CD4-positive, alpha-beta T cell treated with Interleukin-4 for 4 hours (primary cell): ENCODE data around the gene MAPKAP1.

Experiments
- DNase-seq: peaks from one replicate; pipeline ENCODE4 v3.0.0-alpha.2; 2020

Gene MAPKAP1

DNA sequence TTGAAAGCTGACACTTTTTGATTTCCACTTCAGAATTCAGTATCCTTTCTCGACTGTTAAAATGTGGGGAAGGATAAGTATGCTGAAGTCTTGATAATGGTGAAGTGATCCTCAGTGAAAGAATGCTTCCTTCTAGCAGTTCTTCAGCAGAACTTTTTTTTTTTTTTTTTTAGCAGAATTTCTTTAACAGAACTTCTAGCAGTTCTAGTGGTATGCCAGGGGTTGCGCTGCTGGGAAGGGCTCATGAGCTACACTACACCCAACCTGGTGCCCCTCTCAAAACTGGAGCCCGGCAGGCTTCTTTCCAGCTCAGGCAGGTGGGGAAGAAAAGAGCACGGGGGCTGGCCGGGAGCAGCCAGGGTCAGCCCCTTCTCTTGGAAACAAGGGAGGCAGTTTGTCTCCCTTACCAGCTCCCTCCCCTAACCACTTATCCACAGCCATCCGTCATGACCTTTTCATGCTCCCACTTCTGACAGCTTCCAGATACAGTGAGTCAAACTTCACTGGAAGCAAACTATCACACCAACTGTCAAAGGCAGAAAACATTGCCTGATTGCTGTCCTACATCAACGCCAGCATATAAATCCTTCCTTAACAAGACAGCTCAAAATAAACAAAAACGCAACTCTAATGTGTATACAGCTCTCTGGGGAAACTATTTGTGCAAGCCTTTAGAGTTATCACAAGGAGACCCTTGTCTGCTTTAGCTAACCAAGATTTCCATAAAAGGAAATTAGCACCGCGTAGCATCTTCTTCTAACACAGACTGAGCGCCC, 233.9 kb downstream of the MAPKAP1 start:
- no peak for DNase-seq

DNA sequence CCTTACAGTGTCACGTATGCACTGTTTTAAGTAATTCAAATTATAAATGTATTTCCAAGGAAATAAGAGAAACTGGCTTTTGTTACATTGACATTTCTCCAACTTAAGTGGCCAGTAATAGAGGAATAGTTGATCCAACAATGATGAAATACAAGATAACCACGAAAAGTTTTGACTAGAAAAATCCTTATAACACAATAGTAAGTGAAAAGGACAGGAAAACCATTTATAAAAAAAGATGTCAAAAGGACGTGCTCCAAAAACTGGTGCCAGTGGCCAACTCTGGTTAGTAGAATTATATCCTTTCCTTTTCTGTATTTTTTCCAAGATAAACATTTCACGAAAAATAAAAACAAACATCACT, 234.5 kb downstream of the MAPKAP1 start:
- no peak for DNase-seq

DNA sequence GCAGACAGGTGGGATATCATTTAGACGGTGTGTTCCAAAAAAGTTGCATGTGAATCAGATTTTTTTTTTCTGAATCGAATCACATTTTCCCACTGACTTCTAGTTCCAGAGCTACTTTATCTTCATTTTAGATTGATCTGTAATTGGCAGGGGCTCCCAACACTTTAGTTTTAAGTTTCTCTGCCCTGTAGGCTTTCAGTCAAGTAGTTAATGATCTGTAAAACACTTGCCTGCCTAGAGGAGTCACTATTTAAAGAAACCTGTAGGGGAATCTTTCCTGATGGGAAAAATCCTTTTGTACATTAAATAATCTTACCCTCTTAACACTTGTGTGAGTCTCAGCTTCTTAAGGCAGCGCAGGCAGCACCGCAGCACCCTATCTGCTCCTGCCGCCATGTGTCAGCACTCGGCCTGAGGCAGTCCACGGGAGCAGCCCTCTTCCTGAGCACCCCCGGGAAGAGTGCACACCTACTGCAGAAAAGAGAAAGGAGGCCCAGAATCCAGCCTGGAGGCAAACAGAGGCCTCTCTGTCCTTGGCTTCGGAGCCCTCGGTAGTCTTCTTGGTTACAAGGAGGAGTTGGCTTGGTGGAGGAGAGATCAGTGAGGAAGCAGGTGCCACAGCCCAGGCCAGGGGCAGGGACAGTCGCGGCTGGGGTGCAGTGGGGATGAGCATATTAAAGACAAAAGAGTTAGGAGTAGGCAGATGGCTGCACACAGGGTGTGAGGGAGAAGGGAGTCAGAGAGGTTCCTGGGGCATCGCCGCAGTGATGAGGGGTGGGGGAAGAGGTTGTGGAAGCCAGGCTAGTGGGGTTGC, 236.0 kb downstream of the MAPKAP1 start:
- no peak for DNase-seq

DNA sequence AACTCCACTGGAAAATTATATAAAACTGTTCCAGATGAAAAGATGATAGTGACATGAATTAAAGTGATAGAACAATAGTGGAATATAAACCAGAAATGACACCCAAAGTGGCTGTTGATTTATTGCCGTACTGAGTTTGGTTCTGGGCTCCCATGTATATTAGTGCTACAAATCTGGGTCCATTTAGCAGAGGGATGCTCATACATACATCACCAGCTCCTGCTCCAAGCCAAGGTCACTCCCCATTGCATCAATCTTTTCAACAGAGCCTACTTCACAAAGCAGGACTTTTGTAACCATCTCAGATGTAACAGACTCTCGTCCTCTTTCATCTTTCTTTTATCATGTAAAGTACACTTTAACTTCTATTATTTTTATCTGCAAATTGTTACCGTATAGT, 236.8 kb downstream of the MAPKAP1 start:
- DNase-seq = no peak

DNA sequence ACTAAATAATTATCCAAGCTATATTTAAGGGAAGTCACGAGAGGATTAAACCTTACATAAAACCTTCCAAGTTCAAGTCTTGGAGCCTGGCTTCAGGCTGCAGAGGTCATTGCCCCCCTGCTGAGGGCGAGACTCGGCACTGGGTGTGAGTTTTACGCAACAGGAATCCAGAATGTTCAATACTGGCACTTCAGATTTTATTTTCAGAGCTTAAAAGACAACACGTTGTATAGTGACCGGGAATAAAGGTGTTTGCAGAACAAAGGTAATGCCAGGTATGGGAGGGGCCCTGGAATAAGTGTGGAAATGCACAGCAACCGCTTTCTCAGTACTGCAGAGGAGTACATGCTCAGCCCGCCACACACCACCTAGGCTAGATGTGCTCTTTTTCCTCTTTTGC, 238.4 kb downstream of the MAPKAP1 start:
- no peak for DNase-seq

DNA sequence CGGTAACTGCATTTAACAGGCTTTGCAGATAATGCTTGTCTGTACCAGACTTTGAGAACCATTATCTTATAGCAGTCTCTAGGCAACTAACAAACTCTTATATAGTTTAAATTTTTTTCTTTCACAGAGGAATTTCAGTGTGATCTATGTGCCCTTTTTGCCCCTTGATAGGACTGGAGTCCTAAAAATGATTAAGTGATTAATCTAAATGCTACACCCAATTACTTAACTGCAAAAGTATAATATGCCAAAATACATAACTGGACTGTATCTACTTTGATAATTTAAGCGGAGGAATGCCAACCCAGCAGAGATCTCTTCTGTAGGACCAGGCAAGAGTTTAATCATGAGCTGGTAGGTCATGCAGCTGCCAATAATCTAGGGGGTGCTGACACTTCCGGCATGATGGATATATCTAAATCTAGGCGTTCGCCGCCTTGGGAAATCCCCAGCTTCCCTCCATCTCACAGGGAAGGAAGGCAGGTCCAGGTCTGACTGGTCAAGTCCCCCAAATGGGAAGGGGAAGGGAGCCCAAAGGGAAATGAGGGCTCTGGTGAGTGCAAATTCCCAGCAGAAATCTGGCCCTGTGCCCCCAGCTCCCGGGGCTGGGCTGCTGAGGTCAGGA, 239.8 kb downstream of the MAPKAP1 start:
- DNase-seq = no peak

DNA sequence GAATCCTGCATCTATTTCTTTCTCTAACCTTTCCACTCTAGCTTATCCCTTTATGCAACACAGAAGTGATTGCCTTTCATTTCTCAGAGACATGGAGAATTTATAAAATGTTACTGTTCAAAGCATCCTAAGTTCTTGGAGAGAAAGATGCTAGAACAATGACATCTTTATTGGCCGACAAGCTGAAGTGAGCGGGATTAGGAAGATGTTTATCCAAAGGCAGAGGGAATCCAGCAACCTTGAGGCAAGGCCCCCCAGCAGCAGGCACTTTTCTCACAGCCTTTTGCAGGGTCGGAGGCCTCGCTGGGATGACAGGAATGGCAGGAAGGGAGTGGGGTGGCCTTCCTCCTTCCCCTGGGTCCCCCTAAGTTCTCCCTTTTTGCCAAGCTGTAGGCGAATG, 240.6 kb downstream of the MAPKAP1 start:
- DNase-seq = no peak

DNA sequence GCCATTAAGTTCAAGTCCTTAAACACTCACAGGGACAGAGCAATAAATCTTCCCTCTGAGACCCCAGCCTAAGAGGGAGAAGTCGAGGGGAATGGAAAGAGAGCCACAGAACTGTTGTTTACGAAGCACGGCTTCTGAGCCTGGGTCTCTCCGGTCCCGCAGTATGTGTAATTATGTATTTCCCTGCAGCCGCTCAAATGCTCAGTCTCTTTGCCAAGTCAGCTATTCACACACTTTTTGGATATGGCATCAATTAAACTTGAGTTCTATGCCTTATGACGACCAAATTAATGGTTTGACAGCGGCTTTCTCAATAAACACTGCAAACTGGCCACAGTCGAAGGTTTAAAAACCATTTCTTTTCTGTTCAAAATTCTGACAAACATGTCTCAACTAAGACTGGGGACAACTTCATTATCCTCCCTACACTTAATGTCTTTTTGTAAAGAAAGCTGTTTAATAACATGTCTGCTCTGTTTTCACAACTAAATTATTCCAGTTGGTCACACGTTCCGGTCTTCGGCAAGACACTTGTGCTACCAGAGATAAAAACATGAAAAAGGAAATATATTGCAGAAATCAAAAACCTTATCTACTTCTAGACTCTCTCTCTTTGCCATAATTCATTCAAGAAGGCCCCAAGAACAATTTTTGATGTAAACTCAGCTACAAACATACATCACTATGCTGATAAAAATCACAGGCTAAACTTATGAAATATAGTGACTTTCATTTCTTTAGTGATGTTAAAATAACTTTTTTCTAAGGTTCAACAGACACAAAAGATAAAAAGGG, 242.2 kb downstream of the MAPKAP1 start:
- DNase-seq = no peak

DNA sequence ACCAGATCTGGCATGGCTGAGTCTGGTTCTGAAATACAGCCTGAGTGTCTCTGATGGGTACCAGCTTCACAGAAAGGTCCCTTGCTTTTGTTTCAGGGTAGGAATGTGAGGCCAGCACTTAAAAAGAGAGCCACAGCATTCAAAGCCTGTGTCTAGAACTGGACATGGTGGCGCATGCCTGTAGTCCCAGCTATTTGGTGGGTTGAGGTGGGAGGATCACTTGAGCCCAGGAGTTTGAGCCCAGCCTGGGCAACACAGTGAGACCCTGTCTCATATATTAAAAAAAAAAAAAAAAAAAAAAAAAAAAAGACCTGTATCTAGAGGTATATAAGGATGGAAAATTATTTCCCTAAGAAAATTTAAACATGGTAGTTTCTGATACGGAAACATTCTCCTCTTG, 243.1 kb downstream of the MAPKAP1 start:
- no peak for DNase-seq

DNA sequence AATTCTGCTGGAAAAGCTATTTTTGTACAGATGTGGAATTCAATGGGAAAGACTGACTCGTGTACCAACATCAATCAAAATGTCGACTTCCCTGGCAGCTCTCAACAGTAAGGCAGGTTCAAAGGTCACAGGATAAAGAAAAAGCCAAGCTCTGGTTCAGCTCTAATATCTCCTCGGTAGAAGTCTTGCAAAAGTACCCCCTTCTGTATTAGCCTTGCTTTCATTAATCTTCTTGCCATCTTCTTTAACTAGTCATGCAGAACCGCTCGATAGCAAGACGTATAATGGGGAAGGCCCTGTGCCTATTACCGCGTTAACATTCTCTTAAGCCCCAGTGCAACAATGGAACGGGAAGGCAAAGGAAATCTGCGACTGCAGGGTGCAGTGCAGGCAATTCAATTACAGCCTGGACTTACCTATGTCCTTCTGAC, 244.1 kb downstream of the MAPKAP1 start:
- no peak for DNase-seq

DNA sequence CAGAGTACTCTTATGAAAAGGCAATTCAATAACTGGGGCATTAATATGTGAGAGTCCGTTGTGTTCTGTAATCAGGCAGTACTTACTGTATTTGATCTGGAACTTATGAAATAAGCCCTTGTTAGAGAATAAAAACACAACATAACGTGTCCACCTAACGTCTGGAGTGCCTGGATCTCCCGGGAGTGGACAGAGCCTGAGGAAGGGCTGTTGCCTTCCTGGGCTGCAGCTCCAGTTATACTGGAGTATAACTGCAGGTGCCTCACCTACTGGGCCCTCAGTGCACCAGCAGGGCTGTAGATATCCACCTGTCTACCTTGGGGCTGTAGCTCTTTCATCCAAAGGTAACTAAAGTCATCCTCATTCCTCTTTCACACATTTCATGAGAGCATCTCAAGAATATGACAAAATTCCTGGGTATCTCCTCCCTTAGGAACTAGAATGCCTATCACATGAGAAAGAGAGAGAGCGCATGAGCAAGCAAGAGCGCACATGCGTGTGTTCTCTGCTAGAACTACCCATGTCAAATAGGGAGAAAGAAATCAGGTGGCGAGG, 245.3 kb downstream of the MAPKAP1 start:
- DNase-seq = no peak

DNA sequence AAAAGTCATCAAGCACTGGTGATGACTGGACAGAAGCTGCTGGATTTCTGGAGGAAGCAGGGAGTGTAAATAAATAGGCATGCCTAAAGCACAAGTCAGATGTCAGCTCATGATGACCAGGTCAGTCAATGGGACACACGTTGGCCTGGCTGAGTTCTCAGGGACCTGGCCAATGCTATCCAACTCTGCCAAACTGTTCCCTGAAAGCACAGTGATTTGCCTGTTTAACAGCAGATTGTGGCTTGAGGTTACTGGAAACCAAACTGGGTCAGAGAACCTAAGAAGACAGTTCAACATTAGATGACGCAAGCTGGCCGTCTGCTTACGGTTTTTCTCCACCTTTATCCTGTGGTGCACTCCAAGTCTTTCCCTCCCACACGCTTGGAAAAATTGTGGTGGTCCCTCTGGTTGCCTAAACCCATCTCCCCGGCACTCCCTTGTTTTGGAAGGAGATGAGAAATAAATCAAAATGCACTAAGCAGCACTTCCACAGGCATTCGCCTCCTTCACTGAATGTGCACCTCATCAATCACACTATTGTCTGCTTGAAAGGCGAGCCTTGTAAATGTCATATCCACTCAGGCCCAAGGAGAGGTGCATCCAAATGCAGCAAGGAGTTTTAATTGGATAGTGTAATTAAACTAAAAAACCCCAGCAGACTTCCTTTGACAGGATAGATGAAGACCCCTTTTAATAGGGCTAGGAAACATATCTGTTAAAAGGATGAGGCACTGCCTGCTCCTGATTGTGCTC, 245.9 kb downstream of the MAPKAP1 start:
- DNase-seq = no peak

DNA sequence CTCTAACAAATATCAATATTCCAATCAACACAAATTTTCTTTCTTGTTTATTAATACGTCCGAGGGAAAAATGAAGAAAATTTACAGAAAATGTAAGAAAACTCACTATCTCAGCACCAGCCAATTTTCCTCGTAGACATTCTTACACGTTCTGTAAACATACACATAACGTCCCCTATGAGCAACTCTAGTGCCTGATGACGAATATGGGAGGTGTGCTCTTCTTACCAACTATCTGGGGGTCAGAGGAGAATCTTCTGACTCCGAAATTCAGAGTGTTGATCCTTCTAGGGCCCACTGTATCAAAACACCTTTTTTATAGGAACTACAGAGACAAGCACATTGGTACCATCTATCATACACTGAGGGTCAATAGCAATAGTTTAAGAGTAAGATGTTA, 246.7 kb downstream of the MAPKAP1 start:
- no peak for DNase-seq

DNA sequence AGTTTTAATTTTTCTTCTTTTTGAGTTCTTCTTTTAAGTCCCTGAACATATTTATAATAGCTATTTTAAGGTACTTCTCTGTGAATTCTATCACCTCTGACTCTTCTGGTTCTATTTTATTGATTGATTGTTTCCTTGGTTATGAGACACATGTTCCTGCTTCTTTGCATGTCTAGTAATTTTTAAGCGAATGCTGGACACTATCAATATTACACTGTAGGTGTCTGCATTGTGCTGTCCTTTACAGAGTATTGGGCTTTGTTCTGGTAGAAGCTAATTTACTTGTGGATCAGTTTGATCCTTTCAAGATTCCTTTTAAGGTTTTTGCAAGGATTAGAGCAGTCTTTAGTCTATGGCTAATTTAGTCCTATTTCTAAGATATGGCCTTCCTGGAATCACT, 249.7 kb downstream of the MAPKAP1 start:
- DNase-seq = no peak

DNA sequence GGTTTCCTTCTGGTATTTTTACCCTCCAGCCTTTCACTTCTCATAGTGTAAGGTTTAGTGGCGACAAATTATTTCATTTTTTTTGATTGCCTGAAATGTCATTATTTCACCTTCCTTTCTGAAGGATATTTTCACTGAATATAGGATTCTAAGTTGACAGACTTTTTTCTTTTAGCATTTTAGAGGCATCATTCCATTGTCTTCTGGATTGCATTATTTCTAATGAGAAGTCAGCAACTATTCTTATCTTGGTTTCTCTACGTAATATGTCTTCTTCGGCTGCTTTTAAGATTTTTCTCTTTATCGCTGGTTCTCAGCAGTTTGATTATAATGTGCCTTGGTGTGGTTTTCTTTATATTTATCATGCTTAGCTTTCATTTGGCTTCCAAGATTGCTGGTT, 251.1 kb downstream of the MAPKAP1 start:
- no peak for DNase-seq

DNA sequence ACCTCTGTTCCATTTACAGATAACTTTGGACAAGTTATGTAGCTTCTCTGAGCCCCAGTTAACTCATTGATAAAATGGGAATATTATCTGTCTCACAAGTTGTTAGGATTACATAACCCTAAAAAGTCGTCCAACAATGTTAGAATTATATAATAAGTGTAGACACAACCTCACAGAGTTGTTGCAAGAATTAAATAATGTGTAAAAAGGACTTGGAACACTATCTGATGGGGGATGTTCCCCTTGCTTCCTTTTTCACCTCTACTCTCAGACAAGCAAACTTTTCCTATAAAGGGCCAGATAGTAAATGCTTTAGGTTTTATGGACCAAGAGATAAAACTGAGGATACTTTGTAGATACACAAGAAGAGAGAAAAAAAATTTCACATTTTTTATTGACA, 251.9 kb downstream of the MAPKAP1 start:
- DNase-seq = no peak

DNA sequence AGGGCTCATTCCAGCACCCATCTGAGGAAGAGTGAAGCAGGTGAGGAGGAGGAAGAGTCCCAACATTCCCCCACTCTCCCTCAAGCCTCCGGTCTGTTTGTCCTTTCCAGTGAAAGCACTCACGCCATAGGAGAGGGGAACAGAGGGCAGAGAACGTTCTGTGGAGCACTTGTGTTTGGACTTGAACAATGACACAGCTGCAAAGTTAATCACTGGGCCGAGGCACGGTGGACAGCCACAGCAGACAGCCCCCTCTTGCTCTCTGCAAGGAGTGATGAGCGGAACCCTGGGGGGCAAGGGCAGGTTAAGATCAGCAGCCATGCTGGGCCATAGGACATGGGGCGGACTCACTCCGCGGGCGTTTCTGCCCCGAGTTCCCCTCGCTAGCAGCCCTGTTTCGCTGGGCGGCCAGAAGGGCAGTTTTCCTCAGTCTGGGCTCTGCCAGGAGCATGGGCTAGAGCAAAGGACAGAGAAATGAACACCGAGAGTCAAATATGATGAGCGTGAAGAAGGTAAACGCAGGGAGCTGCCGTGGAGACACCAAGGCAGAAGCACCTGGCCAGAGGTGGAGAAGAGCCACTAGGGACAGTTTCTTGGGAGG, 259.7 kb downstream of the MAPKAP1 start:
- no peak for DNase-seq

DNA sequence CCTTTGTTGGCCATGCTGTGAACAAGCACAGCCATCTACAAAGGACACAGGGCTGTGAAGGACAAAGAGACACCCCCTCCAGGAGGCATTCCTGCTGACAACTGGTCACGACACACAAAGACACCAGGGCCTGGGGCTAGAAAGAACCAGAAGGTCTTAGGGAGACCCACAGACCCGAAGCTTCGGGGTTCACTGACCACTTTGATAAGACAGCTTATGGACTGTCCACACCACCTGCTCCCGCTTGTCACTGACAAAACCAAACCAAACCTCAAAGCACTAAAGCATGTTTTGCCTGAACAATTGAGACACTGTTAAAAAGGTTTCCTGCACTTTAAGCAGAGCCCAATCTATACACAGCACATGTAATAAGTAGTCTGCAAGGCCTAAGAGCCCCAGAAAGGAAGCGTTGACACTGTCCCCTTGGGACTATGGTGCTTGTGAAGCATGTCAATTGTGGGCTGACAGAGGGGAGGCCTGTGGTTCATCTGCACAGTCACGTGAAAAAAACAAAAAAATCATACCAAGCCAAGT, 260.4 kb downstream of the MAPKAP1 start:
- DNase-seq = no peak

DNA sequence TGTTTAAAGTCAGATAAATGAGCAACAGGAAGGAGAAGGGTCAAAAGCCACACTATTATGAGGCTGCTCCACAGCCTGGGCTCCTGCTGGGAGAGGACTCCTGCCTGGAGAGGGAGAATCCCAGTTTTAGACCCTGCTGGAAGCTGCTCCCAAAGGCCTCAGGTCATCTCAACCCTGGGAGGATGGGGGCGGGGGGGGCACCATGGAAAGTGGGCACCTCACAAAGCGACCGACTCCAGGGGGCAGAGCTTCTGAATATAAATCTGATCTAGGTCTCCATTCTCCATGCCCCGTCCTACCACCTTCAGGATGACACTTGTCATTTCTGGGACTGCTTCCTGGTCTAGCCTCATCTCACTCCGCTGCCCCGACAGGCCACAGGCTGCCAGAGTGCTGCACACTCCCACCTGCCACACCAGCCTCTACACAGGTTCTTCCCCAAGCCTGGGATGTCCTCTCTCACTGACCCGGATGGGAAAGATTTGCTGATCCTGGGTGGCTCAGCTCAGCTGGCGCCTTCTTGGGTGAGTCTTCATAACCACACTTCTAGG, 262.0 kb downstream of the MAPKAP1 start:
- no peak for DNase-seq

DNA sequence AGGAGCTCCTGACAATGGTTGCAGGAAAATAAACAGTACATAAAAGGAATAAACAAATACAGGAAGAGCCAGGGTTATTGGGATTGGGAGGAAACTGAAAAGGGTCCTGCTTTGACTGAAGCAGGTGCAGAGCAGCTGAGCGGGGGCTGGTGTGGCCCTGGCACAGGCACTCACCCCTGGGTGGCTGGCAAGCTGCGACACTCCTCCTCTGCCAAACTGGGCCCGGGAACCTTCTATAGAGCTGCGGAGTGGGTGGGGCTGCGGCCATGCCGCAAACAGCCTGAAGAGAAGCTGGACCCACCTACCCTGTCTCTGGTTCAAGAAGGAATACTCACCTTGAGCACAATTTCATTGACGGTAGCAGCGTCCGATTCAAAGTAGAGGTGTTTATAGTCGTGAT, 262.8 kb downstream of the MAPKAP1 start:
- no peak for DNase-seq

DNA sequence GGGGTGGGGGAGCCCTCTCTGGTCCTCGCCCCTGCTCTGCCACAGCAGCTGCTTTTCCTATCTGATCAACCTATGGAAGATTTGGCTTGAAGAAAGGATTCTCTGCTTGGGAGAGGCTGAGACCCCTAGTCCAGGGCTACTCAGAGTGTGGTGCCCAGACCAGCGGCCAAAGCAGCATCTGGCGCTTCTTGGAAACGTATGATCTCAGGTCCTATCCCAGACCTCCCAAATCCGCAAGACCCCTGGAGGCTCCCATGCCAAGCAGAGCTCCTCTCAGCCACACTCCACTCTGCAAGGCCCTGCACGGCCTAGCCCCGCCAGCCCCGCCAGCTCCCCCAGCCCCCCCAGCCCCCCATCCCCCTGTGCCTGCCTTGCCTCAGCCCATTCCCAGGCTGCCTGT, 263.6 kb downstream of the MAPKAP1 start:
- DNase-seq = no peak
